ENCODE results near the gene SMCO2.
A peak's percentile ranks its signal among the peaks of the same experiment; 100 is the strongest.
"Not testable (repeated sequence)": the region's sequence is repeated elsewhere in the genome, so short reads cannot be mapped to it uniquely, and the experiment has no call there.

Gene SMCO2

GRCh38 chr12:27530157-27530922, 83.8 kb downstream of the SMCO2 start:
- peak; percentile 35 for DNase-seq

- DNase-seq = no peak
Measured at GRCh38 chr12:27531896-27532295, 85.4 kb downstream of the SMCO2 start.

GRCh38 chr12:27534060-27534764, 87.7 kb downstream of the SMCO2 start:
- DNase-seq = no peak

GRCh38 chr12:27534765-27535161, 88.2 kb downstream of the SMCO2 start:
- no peak for DNase-seq

GRCh38 chr12:27535318-27535717, 88.8 kb downstream of the SMCO2 start:
- DNase-seq = no peak

GRCh38 chr12:27537855-27538675, 91.5 kb downstream of the SMCO2 start:
- DNase-seq = no peak

- no peak for DNase-seq
Measured at GRCh38 chr12:27539191-27539631, 92.7 kb downstream of the SMCO2 start.

GRCh38 chr12:27541031-27541719, 94.6 kb downstream of the SMCO2 start:
- DNase-seq = no peak

- no peak for DNase-seq
Measured at GRCh38 chr12:27542628-27543027, 96.1 kb downstream of the SMCO2 start.

- not testable (repeated sequence) for DNase-seq
Measured at GRCh38 chr12:27544858-27545257, 98.3 kb downstream of the SMCO2 start.

GRCh38 chr12:27545665-27546064, 99.1 kb downstream of the SMCO2 start:
- DNase-seq = no peak

GRCh38 chr12:27547592-27547991, 101.1 kb downstream of the SMCO2 start:
- no peak for DNase-seq

- DNase-seq = peak; percentile 33
Measured at GRCh38 chr12:27548301-27549199, 102.0 kb downstream of the SMCO2 start.

GRCh38 chr12:27549236-27549800, 102.8 kb downstream of the SMCO2 start:
- DNase-seq = no peak

GRCh38 chr12:27549801-27550652, 103.5 kb downstream of the SMCO2 start:
- peak; percentile 96 for DNase-seq

GRCh38 chr12:27550653-27550975, 104.1 kb downstream of the SMCO2 start:
- peak; percentile 48 for DNase-seq

- no peak for DNase-seq
Measured at GRCh38 chr12:27551172-27551840, 104.8 kb downstream of the SMCO2 start.

Data from OCI-M1 (cell line).